C4-2B (cell line): ENCODE results near the gene KRTAP25-1.

Source experiments
- H3K27ac ChIP-seq: fragments of 450-650 bp; 2 replicates; pipeline ENCODE4 v1.5.1; 2017
- CTCF ChIP-seq: fragments of 450-650 bp; conservative IDR thresholded peaks from 2 replicates; pipeline ENCODE4 v1.5.1; 2017; ENCODE audit warnings: mild to moderate bottlenecking
- ZFX ChIP-seq: fragments of 450-650 bp; IDR thresholded peaks from 2 replicates; pipeline ENCODE4 v1.6.1; 2017

KRTAP25-1 gene

GRCh38 chr21:30289215-30289614 is at the start of gene KRTAP25-1:
Gene KRTAP25-1 (minus strand): TSS chr21:30289514. CDS start chr21:30289490, 24 bp downstream.
- TF ChIP-seq CTCF (no peak), ZFX (no peak)
- no peak within 1 kb of the TSS for H3K27ac ChIP-seq

- TF ChIP-seq ZFX = no peak
- no peak for TF ChIP-seq CTCF
Observed at GRCh38 chr21:30338717-30339116, 49.4 kb upstream of the KRTAP25-1 start.

GRCh38 chr21:30337772-30338171 is 48.5 kb upstream of the KRTAP25-1 start:
- no peak for TF ChIP-seq CTCF
- H3K27ac ChIP-seq = no peak overlapping the region

More at GRCh38 chr21:30338717-30339116, 49.4 kb upstream of the KRTAP25-1 start:
- H3K27ac ChIP-seq = no peak overlapping the region

GRCh38 chr21:30337276-30337744 is 48.0 kb upstream of the KRTAP25-1 start, which contains the start of gene KRTAP27-1:
Gene KRTAP27-1 (minus strand): TSS chr21:30337694. CDS start chr21:30337668, 26 bp downstream.
- no peak for TF ChIP-seq ZFX
- TF ChIP-seq CTCF = no peak

GRCh38 chr21:30336596-30336995 is 47.3 kb upstream of the KRTAP25-1 start:
- no peak overlapping the region for H3K27ac ChIP-seq
- TF ChIP-seq ZFX = no peak
- TF ChIP-seq CTCF = no peak

More at GRCh38 chr21:30337276-30337744, 48.0 kb upstream of the KRTAP25-1 start, which contains the start of gene KRTAP27-1:
- H3K27ac ChIP-seq = no peak within 1 kb of the TSS

- TF ChIP-seq CTCF (no peak), ZFX (no peak)
Observed at GRCh38 chr21:30333736-30334135, 44.4 kb upstream of the KRTAP25-1 start.

GRCh38 chr21:30332681-30333080 is 43.4 kb upstream of the KRTAP25-1 start:
- no peak for TF ChIP-seq CTCF
- no peak for TF ChIP-seq ZFX
- no peak overlapping the region for H3K27ac ChIP-seq

More at GRCh38 chr21:30333736-30334135, 44.4 kb upstream of the KRTAP25-1 start:
- H3K27ac ChIP-seq = no peak overlapping the region
